Endodermal cell (in vitro differentiated cells): ENCODE measurements around the gene KLRC3. TPM values are rescaled to one million over a fixed set of nuclear protein-coding genes. Genes with fewer than 3 reads are reported as not detected.

Experiments used
- DNase-seq: peaks from one replicate; pipeline ENCODE4 v3.0.0-alpha.2; 2017
- H3K27ac ChIP-seq: 2 replicates; pipeline ENCODE4 v1.5.1; 2013; ENCODE audit warnings: mild to moderate bottlenecking, low read depth, low read length, moderate library complexity
- H3K27me3 ChIP-seq: 2 replicates; pipeline ENCODE4 v1.6.1; 2013; ENCODE audit warnings: mild to moderate bottlenecking, low read length, moderate library complexity; ENCODE audit not compliant: insufficient read depth, control insufficient read depth, poor library complexity, severe bottlenecking
- H3K36me3 ChIP-seq: 2 replicates; pipeline ENCODE4 v1.7.0; 2013; ENCODE audit warnings: mild to moderate bottlenecking, low read length, moderate library complexity; ENCODE audit not compliant: control insufficient read depth, insufficient read depth
- H3K4me1 ChIP-seq: one replicate; pipeline ENCODE4 v1.7.0; 2013; ENCODE audit warnings: low read length; ENCODE audit not compliant: control insufficient read depth, insufficient read depth
- H3K4me3 ChIP-seq: 2 replicates; pipeline ENCODE4 v1.5.1; 2013; ENCODE audit warnings: mild to moderate bottlenecking, low read length, moderate library complexity
- H3K9ac ChIP-seq: 2 replicates; pipeline ENCODE4 v1.6.1; 2013; ENCODE audit warnings: mild to moderate bottlenecking, low read length, moderate library complexity; ENCODE audit not compliant: poor library complexity, severe bottlenecking; ENCODE audit errors: extremely low read depth
- H3K9me3 ChIP-seq: 2 replicates; pipeline ENCODE4 v1.6.1; 2013; ENCODE audit warnings: mild to moderate bottlenecking, low read length, moderate library complexity; ENCODE audit not compliant: control insufficient read depth
- H3K27ac Mint-ChIP-seq: 2 replicates; pipeline ENCODE4 v1.8.0; 2020; ENCODE audit warnings: mixed read lengths
- H3K27me3 Mint-ChIP-seq: 2 replicates; pipeline ENCODE4 v1.8.0; 2021; ENCODE audit warnings: mild to moderate bottlenecking, mixed read lengths; ENCODE audit not compliant: insufficient read depth
- H3K36me3 Mint-ChIP-seq: 2 replicates; pipeline ENCODE4 v1.8.0; 2020; ENCODE audit warnings: low read depth, mixed read lengths
- H3K4me1 Mint-ChIP-seq: 2 replicates; pipeline ENCODE4 v1.8.0; 2020; ENCODE audit warnings: mixed read lengths
- H3K4me3 Mint-ChIP-seq: 2 replicates; pipeline ENCODE4 v1.8.0; 2020; ENCODE audit warnings: mild to moderate bottlenecking, moderate library complexity, mixed read lengths
- H3K9me3 Mint-ChIP-seq: 2 replicates; pipeline ENCODE4 v1.8.0; 2020; ENCODE audit warnings: mild to moderate bottlenecking, mixed read lengths
- WGBS, 2 experiments: methylation state at CpG; one replicate each; pipeline versions ENCODE4 v1.1.5 to v1.1.7; 2013; ENCODE audit warnings: missing lambda C conversion rate in 2 of 2, mixed read lengths in 1 of 2; ENCODE audit not compliant: insufficient coverage in 1 of 2, insufficient read length in 1 of 2; 5-methylcytosine and 5-hydroxymethylcytosine counted together
- total RNA-seq, 2 donors: library from RNA; stranded (reverse); fragmentation: NEBNext Ultra II Directional in 1 of 2; extraction: Animal tissue kit (Norgen Biotek cat#: 25700) in 1 of 2; gene quantifications; 2 replicates in 1 of 2; 3 replicates in 1 of 2; pipeline ENCODE4 v1.2.1, GENCODE V29; 2021
- TF ChIP-seq, protein P1 (sequence below): fragments of 200-600 bp; sonication (generic); conservative IDR thresholded peaks from 2 replicates; pipeline ENCODE4 v1.5.0; 2021; ENCODE audit warnings: antibody characterized with exemption, mild to moderate bottlenecking

Gene KLRC3
- total RNA-seq, 2 donors from 2014 or later = not detected

DNA sequence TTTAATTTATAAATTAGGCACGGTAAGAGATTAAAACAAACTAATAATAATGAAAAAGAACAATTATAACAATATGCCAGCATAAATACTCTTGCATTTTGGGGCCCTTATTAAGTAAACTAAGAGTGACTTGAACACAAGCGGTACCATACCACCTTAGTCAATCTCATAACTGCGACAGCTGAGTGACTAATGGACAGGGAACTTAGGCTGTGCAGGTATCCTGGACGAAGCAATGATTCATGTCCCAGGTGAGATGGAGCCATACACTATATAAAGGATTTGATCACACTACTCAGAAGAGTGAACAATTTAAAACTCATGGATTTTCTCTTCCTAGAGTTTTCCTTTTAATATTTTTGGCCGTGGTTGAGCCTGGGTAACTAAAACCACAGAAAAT is 15.1 kb downstream of the KLRC3 start:
- DNase-seq = no peak
- no peaks in the 10 kb centered on the region for H3K27me3 ChIP-seq
- H3K27me3 Mint-ChIP-seq = no peaks in the 10 kb centered on the region
- H3K9ac ChIP-seq = no peak overlapping the region
- no peak overlapping the region for H3K4me3 Mint-ChIP-seq
- H3K9me3 ChIP-seq = peaks cover 6% of the 10 kb centered on the region
- H3K36me3 ChIP-seq = no peaks in the 10 kb centered on the region
- peaks cover 9% of the 10 kb centered on the region for H3K4me1 Mint-ChIP-seq
- 76 to 93% methylated on average over 2 to 4 of the region's 5 CpGs for WGBS, 2 experiments
- TF ChIP-seq, protein P1, sequence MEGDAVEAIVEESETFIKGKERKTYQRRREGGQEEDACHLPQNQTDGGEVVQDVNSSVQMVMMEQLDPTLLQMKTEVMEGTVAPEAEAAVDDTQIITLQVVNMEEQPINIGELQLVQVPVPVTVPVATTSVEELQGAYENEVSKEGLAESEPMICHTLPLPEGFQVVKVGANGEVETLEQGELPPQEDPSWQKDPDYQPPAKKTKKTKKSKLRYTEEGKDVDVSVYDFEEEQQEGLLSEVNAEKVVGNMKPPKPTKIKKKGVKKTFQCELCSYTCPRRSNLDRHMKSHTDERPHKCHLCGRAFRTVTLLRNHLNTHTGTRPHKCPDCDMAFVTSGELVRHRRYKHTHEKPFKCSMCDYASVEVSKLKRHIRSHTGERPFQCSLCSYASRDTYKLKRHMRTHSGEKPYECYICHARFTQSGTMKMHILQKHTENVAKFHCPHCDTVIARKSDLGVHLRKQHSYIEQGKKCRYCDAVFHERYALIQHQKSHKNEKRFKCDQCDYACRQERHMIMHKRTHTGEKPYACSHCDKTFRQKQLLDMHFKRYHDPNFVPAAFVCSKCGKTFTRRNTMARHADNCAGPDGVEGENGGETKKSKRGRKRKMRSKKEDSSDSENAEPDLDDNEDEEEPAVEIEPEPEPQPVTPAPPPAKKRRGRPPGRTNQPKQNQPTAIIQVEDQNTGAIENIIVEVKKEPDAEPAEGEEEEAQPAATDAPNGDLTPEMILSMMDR = no peak
- H3K4me3 ChIP-seq = no peak overlapping the region
- H3K27ac Mint-ChIP-seq = no peak overlapping the region
- no peaks in the 10 kb centered on the region for H3K36me3 Mint-ChIP-seq
- peaks cover 6% of the 10 kb centered on the region for H3K9me3 Mint-ChIP-seq
- H3K4me1 ChIP-seq = no peaks in the 10 kb centered on the region
- no peak overlapping the region for H3K27ac ChIP-seq

DNA sequence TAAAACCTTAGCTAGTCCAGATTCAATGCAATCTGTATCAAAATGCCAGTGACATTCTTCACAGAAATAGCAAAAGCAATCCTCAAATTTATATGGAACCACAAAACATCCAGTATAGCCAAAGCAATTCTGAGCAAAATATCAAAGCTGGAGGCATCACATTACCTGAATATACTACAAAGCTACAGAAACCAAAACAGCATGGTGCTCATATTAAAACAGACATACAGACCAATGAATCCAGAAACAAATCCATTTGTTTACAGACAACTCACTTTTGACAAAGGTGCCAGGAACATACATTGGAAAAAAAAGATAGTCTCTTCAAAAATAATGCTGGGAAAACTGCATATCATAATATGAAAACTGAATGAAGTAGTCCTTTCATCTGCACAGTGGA is 15.6 kb downstream of the KLRC3 start:
- peaks cover 9% of the 10 kb centered on the region for H3K4me1 Mint-ChIP-seq
- H3K27ac Mint-ChIP-seq = no peak overlapping the region
- no peaks in the 10 kb centered on the region for H3K27me3 ChIP-seq
- no peaks in the 10 kb centered on the region for H3K36me3 Mint-ChIP-seq
- H3K27me3 Mint-ChIP-seq = no peaks in the 10 kb centered on the region
- no peaks in the 10 kb centered on the region for H3K4me1 ChIP-seq
- H3K4me3 Mint-ChIP-seq = no peak overlapping the region
- peaks cover 6% of the 10 kb centered on the region for H3K9me3 ChIP-seq
- TF ChIP-seq, protein P1 = no peak
- H3K9ac ChIP-seq = no peak overlapping the region
- DNase-seq = no peak
- no peak overlapping the region for H3K27ac ChIP-seq
- H3K36me3 ChIP-seq = no peaks in the 10 kb centered on the region
- H3K4me3 ChIP-seq = no peak overlapping the region
- peaks cover 6% of the 10 kb centered on the region for H3K9me3 Mint-ChIP-seq

DNA sequence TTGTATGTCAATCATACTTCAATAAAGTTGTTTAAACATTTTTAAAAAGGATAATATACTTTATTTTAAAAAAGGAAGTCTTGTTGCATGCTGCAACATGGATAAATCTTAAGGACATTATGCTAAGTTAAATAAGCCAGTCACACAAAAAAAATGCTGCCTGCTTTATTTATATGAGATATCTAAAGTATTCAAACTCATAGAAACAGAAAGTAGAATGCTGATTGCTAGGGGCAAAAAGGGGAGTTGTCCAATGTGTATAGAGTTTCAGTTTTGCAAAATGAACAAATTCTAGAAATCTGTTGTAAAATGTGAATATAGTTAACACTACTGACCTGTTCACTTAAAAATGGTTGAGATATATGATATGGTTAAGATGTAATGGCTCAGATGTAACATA is 19.6 kb downstream of the KLRC3 start:
- peaks cover 6% of the 10 kb centered on the region for H3K9me3 ChIP-seq
- H3K4me1 ChIP-seq = no peaks in the 10 kb centered on the region
- no peak overlapping the region for H3K4me3 ChIP-seq
- DNase-seq = no peak
- no peaks in the 10 kb centered on the region for H3K36me3 ChIP-seq
- H3K4me3 Mint-ChIP-seq = no peak overlapping the region
- H3K4me1 Mint-ChIP-seq = peaks cover 5% of the 10 kb centered on the region
- no peak overlapping the region for H3K27ac ChIP-seq
- no peaks in the 10 kb centered on the region for H3K27me3 ChIP-seq
- no peak overlapping the region for H3K27ac Mint-ChIP-seq
- no peaks in the 10 kb centered on the region for H3K27me3 Mint-ChIP-seq
- H3K9ac ChIP-seq = no peak overlapping the region
- H3K36me3 Mint-ChIP-seq = no peaks in the 10 kb centered on the region
- H3K9me3 Mint-ChIP-seq = peaks cover 6% of the 10 kb centered on the region
- TF ChIP-seq, protein P1 = no peak
